GM11168 (cell line): ENCODE data around the gene TMEM255B.
"Not testable (repeated sequence)": the region's sequence is repeated elsewhere in the genome, so short reads cannot be mapped to it uniquely, and the experiment has no call there.

Source experiments
- in situ Hi-C: fragments of 300-500 bp; cut with MboI; formaldehyde crosslinking; loops from one replicate; pipeline ENCODE4 v1.12.0; 2022; ENCODE audit warnings: low sequenced_read_pairs; ENCODE audit not compliant: unreplicated experiment

TMEM255B gene

DNA sequence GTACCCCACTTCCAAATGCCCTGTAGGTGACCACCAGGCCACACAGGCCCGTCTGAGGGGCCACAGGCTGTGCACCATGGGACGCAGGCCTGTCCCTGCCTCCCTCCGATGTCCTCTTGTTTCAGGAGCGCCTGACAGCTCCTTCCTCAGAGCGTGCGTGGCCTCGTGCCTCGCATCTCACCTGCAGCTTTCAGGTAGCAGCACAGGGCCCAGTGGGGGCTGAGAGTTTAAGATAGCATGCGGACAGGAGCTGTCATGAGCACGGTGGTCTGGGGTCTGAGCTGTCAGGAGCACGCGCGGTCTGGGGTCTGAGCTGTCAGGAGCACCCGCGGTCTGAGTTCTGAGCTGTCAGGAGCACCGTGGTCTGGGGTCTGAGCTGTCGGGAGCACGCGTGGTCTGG lies 64.7 kb downstream of the TMEM255B start:
- in situ Hi-C loops = no loop called here

DNA sequence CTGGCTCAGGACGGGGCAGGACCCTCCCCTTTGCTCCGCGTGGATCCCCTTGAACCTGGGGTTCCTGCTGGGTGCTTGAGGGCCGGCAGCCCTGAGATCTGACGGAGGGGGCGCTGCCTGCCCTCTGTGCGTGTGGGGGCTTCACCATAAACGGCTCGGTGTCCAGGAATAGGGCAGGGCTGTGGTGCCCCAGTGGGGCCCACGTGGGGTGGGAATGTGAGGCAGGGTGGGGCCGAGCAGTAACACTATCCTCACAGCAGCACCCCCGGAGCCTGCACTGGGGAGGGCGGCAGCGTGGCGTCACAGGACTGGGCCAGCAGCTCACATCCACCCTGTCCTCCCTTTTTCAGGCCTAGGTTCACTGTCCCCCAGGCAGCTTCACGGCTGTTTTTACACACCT lies 66.8 kb downstream of the TMEM255B start:
- in situ Hi-C loops = no loop called here

DNA sequence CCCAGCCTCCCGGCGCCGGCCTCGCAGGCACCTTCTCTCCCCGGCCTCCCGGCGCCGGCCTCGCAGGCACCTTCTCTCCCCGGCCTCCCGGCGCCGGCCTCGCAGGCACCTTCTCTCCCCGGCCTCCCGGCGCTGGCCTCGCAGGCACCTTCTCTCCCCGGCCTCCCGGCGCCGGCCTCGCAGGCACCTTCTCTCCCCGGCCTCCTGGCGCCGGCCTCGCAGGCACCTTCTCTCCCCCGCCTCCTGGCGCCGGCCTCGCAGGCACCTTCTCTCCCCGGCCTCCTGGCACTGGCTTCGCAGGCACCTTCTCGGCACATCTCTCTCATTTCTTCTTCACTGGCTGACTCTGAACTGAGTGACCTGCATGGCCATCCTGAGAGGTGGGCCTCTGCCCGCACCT lies 67.4 kb downstream of the TMEM255B start:
- in situ Hi-C loops = not testable (repeated sequence)

DNA sequence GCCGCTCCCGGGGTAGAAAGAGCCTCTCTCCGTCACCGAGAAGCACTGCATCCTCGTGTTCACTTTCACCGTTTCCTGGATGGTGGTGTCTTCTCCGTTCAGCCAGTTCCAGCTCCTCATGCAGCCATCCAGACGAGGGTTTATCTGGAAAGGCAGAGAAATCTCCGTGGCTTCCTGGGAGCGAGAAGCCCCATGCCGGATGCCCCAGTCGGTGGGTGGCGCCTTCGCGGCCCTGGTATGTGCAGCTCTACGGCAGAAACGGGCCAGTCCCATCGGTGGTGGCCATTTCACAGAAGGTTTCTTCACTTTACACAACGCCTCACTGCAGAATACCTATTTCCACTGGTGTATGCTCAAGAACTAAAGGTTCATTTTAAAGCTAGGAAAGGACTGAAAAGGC lies 68.0 kb downstream of the TMEM255B start:
- in situ Hi-C loops = no loop called here

DNA sequence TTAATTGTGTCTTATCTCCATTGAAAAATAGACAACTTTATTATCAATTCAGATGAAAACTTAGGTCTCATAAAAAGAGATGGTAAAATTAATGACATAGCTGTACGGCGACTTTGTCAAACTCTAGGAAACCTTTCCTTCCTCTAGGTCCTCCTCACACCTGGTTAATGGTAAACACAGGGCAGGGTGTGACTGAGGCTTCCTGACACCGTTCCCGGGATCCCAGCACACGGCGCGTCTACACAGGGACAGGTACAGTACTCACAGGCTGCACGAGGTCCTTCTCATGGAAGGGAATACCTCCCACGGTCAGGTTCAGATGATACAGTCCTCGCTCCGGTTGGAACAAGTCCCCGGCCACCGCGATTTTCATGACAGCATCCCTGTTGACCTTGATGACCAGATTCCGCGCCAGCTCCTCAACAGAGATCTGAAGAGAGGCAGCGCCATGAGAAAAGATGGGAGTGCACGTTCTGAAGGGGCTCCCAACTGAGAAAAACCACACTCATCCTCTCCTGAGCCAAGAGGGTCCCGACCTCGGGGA lies 69.3 kb downstream of the TMEM255B start:
- in situ Hi-C loops = no loop called here

DNA sequence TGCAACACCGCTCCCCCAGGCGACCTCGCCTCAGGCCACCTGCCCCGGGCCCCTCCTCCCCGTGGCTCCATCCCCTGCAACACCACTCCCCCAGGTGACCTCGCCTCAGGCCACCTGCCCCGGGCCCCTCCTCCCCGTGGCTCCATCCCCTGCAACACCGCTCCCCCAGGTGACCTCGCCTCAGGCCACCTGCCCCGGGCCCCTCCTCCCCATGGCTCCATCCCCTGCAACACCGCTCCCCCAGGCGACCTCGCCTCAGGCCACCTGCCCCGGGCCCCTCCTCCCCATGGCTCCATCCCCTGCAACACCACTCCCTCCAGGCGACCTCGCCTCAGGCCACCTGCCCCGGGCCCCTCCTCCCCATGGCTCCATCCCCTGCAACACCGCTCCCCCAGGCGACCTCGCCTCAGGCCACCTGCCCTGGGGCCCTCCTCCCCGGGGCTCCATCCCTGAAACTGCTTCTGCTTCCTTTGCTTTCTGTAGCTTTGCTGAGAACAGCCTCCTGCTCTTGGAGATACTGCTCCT lies 71.5 kb downstream of the TMEM255B start:
- in situ Hi-C loops = not testable (repeated sequence)

DNA sequence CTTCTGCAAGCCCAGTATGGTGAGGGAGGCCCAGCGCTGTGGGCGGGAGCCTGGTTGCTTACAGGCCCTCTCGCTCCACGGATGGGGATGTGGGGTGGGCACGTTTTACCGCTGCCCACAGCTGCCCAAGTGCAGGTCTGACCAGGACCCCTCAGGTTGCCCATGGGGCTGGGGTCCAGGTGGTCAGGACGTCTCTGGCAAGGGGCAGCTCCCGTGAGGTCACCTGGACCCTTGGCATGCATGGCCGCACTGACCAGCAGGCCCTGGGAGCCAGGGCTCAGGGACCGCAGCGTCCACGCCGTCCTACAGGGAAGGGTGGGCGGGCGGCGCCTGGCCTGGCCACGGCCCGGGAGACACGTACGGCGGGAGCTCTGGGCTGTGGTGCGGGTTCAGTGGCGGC lies 72.0 kb downstream of the TMEM255B start:
- in situ Hi-C loops = no loop called here

DNA sequence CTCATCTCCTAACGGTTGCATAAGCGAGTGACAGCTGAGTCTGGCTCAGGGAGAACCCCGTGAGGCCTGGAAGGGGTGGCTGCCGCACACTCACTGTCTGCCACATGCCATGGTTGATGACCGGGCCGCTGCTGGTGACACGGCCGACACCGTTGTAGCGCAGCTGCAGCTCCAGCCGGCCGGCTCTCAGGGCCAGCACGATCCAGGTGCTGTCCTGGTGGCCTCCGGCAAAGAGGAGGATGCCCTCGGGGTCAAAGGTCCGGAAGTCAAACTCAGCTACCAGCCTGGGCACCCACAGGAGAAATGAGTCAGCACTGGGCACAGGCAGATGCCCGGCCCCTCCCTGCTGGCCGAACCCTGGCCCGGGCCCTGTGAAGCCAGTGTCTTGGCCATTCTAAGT lies 73.2 kb downstream of the TMEM255B start:
- in situ Hi-C loops = no loop called here

DNA sequence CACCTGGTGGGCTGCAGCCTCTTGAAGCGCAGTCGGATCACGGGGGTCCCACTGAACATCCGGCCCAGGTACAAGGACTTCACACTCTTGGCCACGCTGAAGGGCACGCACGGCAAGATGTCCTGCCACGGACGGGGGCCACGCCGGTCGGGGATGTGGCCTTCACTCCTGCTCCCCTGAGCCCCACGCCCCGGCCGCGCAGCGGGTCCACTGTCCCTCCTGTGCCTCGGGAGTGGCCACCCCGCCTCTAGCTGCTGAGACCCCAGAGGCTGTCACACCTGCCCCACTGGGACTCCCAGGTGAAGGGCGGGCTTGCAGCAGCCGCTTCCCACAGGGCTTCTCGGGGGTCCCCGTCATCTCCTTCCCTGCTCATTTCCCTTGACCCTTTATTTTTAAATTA lies 73.6 kb downstream of the TMEM255B start:
- in situ Hi-C loops = no loop called here

DNA sequence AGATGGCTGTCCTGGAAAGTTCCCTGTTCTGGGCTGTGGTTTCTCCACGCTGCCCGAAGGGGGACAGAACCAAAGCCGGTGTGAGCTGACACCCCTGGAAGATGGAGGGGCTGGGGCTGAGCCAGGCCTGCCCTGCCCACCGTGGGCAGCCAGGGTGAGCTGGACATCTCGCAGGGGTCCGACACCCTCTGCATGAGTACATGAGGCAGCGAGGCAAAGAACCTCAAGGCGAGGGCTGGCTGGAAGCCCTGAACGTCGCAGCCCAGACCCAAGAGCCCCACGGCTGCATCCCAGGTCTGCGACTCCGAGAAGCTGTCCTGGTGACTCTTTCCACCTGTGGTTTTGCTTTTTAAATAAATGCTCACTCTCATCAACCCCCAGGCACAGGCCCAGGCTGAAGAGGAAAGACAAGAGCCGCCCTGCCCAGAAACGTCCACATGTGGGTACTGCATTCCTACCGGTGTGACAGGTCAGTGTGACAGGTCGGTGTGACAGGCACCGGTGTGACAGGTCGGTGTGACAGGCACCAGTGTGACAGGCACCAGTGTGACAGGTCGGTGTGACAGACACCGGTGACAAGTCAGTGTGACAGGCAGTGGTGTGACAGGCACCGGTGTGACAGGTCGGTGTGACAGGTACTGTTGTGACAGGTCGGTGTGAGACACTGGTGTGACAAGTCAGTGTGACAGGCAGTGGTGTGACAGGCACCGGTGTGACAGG lies 74.2 kb downstream of the TMEM255B start:
- in situ Hi-C loops = no loop called here

DNA sequence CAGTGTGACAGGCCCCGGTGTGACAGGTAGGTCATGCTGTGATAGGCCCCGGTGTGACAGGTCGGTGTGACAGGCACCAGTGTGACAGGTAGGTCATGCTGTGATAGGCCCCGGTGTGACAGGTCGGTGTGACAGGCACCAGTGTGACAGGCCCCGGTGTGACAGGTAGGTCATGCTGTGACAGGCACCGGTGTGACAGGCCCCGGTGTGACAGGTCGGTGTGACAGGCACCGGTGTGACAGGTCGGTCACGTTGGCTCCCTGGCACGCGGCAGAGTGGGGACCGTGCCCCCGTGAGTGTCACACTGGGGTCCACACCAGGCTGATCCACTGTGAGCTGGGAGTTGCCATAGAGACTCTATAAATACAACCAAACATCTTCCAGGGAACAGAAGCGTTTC lies 75.0 kb downstream of the TMEM255B start:
- in situ Hi-C loops = not testable (repeated sequence)

DNA sequence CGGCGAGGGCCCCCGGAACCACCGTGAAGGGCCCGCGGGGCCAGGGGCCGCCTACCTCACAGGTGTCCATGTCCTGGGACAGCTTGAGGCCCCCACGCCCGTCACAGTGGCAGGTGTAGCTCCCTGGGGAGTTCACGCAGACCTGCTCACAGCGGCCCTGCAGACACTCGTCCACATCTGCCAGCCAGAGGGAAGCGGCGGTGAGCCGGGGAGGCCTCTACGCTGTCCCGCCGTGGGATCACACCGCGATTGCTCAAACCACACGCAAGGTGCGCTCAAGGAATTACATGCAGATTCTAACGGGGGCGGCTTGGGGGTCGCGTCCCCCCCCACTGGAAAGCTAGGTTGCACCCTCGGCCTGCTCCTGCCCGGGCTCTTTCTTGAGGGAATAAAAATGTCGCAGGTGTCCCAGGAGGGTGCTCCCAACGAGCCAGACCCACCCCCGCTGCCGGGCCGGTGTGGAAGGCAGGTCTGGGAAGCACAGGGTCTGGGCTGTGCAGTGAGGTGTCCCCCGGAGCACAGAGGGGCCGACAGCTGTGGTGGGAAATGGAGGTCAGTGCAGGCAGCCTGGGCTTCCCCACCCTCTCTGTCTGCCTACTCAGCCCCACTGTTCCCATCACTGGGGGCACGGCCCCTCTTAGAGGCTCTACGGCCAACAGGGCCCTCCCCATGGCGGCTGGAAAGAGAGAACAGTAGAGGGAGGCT lies 75.6 kb downstream of the TMEM255B start:
- in situ Hi-C loops = no loop called here

DNA sequence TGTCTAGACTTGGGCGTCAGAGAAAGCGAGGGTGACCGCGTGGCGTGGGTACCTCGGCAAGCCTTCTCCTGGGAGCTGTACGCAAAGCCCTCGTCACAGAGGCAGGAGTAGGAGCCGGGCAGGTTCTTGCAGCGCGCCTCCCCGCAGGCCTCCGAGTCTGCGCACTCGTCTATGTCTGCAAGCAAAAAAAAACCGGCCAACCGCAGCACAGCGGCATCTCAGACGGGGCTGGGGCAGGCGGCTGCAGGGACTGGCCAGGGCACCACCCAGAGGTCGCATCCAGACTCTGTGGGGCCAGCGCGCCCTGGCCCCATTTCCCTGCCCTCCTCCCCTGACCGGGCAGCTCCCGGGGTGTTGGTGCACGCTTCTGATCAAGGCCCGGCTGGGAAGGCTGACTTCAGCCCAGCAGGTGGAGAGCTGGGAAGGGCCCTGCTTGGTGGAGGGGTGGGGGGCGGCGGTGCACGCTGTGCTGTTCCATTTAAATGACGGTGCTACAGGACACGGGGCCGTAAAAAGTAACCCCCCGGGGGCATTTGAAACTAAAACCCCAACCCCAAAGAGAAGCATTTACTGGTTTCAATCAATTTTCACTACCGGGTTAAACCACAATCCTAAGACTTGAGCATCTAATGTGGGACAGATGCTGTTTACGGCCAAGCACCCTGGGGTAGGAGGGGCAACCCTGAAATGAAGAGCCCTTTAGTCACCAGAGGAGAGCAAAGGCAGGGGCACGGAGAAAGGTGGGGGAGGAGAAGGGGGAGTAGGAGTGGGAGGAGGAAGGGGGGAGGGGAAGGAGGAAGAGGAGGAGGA lies 76.6 kb downstream of the TMEM255B start:
- in situ Hi-C loops = no loop called here

DNA sequence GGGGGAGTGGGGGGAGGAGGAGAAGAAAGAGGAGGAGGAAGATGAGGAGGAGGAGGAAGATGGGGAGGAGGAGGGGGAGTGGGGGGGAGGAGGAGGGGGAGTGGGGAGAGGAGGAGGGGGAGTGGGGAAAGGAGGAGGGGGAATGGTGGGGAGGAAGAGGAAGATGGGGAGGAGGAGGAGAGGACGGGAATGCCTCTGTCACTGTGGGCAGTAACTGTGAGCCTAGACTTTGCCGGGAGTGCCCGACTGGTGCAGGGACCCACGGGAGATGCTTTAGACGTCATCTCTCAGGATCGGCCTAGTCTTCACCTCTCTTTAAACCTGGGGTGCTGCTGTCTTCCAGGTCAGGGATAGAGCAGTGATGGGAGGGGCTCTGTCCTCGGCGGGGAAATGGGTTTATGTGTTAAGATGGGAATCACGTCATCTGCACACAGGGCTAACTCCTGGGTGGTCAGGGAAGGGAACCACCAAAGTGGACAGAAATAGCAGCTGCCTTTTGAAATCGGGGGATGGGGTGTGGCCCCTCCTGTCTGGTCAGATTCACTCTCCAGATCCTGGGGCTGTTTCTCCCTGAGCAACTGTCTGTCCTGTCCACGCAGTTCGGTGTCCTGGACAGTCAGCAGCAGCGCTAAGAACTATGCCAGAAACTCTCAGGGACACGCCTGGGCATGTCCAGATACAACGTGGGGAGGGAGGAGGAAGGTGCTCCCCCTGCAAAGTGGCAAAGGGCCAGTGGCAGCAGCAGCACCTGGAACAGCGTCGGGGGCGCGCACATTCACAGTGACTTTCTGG lies 77.9 kb downstream of the TMEM255B start:
- in situ Hi-C loops = no loop called here

DNA sequence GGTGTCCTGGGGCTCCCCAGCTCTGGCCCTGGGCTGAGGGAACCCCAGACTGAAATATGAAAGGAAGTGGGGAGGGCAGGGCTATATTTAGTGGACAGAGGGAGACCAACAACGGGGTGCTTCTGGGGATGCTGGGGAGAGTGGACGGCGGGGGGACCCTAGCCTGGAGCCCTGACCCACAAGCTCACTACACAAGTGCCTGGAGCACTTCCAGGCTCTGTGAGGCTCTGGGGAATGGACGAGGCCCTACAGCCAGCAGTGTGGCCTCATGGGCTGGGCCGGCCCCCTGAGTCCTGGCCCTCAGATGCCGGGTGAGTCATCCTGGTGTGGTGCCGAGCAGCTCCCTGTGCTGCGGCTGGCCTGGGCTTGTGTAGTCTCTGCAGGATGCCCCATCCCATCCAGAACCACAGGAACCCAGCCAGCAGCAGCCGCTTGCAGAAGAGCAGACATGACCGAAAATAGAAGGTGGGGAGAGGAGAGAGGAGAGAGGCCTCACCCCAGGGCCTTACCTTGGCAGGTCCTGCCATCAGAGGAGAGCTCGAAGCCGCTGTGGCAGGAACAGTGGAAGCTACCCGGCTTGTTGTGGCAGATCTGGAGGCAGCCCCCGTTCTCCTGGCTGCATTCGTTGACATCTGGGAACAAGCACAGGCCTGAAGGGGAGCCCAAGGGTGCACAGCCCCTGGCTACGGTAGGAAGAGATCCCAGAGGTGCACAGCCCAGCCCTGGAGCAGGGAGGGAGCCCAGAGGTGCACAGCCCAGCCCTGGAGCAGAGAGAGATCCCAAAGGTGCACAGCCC lies 78.7 kb downstream of the TMEM255B start:
- in situ Hi-C loops = no loop called here

DNA sequence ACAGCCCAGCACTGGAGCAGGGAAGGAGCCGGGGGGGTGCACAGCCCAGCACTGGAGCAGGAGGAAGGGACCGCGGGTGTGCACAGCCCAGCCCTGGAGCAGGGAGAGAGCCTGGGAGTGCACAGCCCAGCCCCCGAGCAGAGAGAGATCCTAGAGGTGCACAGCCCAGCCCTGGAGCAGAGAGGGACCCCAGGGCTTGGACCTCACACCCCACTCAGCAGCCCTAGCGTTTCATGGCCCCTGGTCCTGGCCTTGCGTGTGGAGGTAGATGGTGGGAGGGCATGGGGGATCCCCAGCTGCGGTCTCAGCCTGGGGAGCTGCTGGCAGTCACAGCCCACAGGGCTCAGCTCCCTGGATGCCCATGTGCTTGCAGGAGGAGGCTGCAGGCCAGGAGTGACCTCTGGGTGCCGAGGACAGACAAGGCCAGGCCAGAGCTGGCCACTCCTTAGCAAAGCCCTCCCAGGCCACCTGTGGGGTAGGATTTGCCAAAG lies 79.7 kb downstream of the TMEM255B start:
- in situ Hi-C loops = no loop called here

DNA sequence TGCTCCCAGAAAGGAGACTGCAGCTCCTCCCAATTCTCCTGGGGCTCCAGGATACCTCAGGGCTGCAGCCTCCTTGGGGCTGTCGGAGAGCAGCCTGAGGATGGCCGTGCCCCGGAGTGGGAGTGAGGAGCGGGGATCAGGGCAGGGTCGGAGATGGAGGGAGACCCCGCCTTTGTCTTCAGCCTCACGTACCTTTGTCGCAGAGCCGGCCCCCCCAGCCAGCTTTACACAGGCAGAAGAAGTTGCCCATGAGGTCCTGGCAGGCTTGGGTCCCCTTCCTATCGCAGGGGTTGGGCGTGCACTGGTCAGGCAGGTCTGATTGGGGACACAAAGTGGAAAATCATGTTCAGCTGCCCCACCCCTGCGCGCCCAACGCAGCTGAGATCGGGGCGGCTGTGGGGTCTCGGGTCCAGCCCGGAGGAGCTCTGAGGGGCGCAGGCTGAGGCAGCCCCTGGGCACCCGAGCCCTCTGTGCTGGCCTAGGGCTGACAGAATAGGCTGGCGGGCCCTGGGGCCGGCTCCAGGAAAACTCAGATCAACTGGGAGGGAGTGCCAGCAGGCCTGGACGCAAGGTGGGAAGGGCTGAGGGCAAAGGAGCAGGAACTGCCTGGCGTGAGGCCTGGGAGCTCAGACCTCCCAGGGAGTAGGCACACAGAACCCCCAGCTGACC lies 80.6 kb downstream of the TMEM255B start:
- in situ Hi-C loops = no loop called here

DNA sequence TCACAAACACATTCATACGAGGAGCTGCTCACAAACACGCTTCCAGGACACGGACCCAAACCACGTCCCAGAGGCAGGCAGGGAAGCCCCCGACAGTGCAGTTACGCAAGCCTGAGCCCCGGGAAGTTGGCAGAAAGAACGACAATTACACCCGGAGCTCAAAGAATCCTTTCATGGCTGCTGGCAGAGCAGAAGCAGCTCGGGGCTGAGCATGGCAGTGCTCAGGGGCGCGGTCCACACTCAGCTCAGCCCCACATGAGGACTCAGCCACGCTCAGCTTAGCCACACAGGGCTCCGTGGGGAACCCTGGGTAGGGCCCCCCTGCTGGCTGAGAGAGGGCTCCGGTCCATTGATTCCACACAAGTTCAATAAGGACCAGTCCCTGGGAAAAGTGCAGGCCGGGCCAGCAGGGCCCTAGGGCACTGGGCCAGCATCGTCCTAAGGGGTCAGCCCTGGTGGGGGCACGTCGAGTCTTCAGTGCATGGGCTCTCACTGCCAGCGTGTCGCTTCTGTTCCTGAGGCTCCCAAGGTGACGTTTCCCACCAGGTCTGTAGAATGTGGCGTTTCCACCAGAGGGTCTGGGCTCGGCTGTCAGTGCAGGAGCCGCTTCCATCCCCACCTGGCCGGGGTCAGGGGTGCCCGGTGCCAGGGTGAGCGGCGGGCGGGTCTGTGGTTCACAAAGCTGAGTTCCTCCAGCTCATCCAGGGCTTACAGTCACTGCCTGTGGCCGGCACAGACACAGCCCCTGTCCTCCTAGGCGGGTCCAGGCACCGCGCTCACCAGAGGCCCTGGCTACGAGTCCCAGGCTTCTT lies 81.7 kb downstream of the TMEM255B start:
- in situ Hi-C loops = no loop called here
